ENCODE measurements around the gene CRYBG3.

The CRYBG3 gene

GRCh38 chr3:97815149-97815917 lies 6.5 kb upstream of the CRYBG3 start:
- H3K9ac ChIP-seq (ENCODE audit: insufficient read length, low read depth), result no peak overlapping the region
- no peaks in the 10 kb centered on the region for H3K36me3 ChIP-seq (ENCODE audit: insufficient read depth, insufficient read length, low read length)
- H3K4me1 ChIP-seq (ENCODE audit: insufficient read depth, insufficient read length), result no peaks in the 10 kb centered on the region
- no peaks in the 10 kb centered on the region for H3K9me3 ChIP-seq (ENCODE audit: insufficient read depth, low read length)
- no peak for DNase-seq (ENCODE audit: low read depth, low spot score)
- peaks cover 5% of the 10 kb centered on the region for H3K27me3 ChIP-seq (ENCODE audit: insufficient read depth, insufficient read length)
- H3K4me3 ChIP-seq (ENCODE audit: insufficient read length, low read depth), result no peak overlapping the region
- no peak for TF ChIP-seq YY1 (IDR thresholded peaks at IDR 0.05; ENCODE audit: insufficient read depth, insufficient read length)
- no peak for TF ChIP-seq ZNF274 (IDR thresholded peaks at IDR 0.05; ENCODE audit: low read depth, low read length)
- no peak for TF ChIP-seq SUZ12 (IDR thresholded peaks at IDR 0.05; ENCODE audit: extremely low read depth, insufficient read depth, insufficient read length)

GRCh38 chr3:97816811-97817210 lies 5.0 kb upstream of the CRYBG3 start:
- Histone ChIP-seq H3K4me1 (ENCODE audit: insufficient read depth, insufficient read length) (no peaks in the 10 kb centered on the region), H3K9me3 (ENCODE audit: insufficient read depth, low read length) (no peaks in the 10 kb centered on the region), H3K4me3 (ENCODE audit: insufficient read length, low read depth) (no peak overlapping the region), H3K9ac (ENCODE audit: insufficient read length, low read depth) (no peak overlapping the region), H3K36me3 (ENCODE audit: insufficient read depth, insufficient read length, low read length) (no peaks in the 10 kb centered on the region), H3K27me3 (ENCODE audit: insufficient read depth, insufficient read length) (peaks cover 19% of the 10 kb centered on the region)
- no peak for DNase-seq (ENCODE audit: low read depth, low spot score)
- TF ChIP-seq ZNF274 (IDR thresholded peaks at IDR 0.05; ENCODE audit: low read depth, low read length) (no peak), YY1 (IDR thresholded peaks at IDR 0.05; ENCODE audit: insufficient read depth, insufficient read length) (no peak), SUZ12 (IDR thresholded peaks at IDR 0.05; ENCODE audit: extremely low read depth, insufficient read depth, insufficient read length) (no peak)

GRCh38 chr3:97817965-97818364 lies 3.8 kb upstream of the CRYBG3 start:
- no peak for DNase-seq (ENCODE audit: low read depth, low spot score)
- Histone ChIP-seq H3K4me1 (ENCODE audit: insufficient read depth, insufficient read length) (no peaks in the 10 kb centered on the region), H3K27me3 (ENCODE audit: insufficient read depth, insufficient read length) (peaks cover 30% of the 10 kb centered on the region), H3K4me3 (ENCODE audit: insufficient read length, low read depth) (no peak overlapping the region), H3K9ac (ENCODE audit: insufficient read length, low read depth) (no peak overlapping the region), H3K36me3 (ENCODE audit: insufficient read depth, insufficient read length, low read length) (no peaks in the 10 kb centered on the region), H3K9me3 (ENCODE audit: insufficient read depth, low read length) (no peaks in the 10 kb centered on the region)
- no peak for TF ChIP-seq ZNF274 (IDR thresholded peaks at IDR 0.05; ENCODE audit: low read depth, low read length)
- TF ChIP-seq SUZ12 (IDR thresholded peaks at IDR 0.05; ENCODE audit: extremely low read depth, insufficient read depth, insufficient read length), result no peak
- TF ChIP-seq YY1 (IDR thresholded peaks at IDR 0.05; ENCODE audit: insufficient read depth, insufficient read length), result no peak

GRCh38 chr3:97820780-97821179 lies 1.0 kb upstream of the CRYBG3 start:
- TF ChIP-seq SUZ12 (IDR thresholded peaks at IDR 0.05; ENCODE audit: extremely low read depth, insufficient read depth, insufficient read length) (no peak), YY1 (IDR thresholded peaks at IDR 0.05; ENCODE audit: insufficient read depth, insufficient read length) (no peak), ZNF274 (IDR thresholded peaks at IDR 0.05; ENCODE audit: low read depth, low read length) (no peak)
- DNase-seq (ENCODE audit: low read depth, low spot score), result no peak
- Histone ChIP-seq H3K9ac (ENCODE audit: insufficient read length, low read depth) (no peak overlapping the region), H3K27me3 (ENCODE audit: insufficient read depth, insufficient read length) (peaks cover 39% of the 10 kb centered on the region), H3K36me3 (ENCODE audit: insufficient read depth, insufficient read length, low read length) (no peaks in the 10 kb centered on the region), H3K4me1 (ENCODE audit: insufficient read depth, insufficient read length) (peaks cover 2% of the 10 kb centered on the region), H3K9me3 (ENCODE audit: insufficient read depth, low read length) (no peaks in the 10 kb centered on the region), H3K4me3 (ENCODE audit: insufficient read length, low read depth) (no peak overlapping the region)

- peak overlapping the region; percentile 83 for H3K4me3 ChIP-seq (ENCODE audit: insufficient read length, low read depth)
- peak; percentile 43 for DNase-seq (ENCODE audit: low read depth, low spot score)
- H3K27me3 ChIP-seq (ENCODE audit: insufficient read depth, insufficient read length), result peaks cover 39% of the 10 kb centered on the region
- H3K9ac ChIP-seq (ENCODE audit: insufficient read length, low read depth), result peak overlapping the region; percentile 86
- TF ChIP-seq SUZ12 (IDR thresholded peaks at IDR 0.05; ENCODE audit: extremely low read depth, insufficient read depth, insufficient read length) (no peak), YY1 (IDR thresholded peaks at IDR 0.05; ENCODE audit: insufficient read depth, insufficient read length) (no peak), ZNF274 (IDR thresholded peaks at IDR 0.05; ENCODE audit: low read depth, low read length) (no peak)
- H3K36me3 ChIP-seq (ENCODE audit: insufficient read depth, insufficient read length, low read length), result no peaks in the 10 kb centered on the region
- peaks cover 2% of the 10 kb centered on the region for H3K4me1 ChIP-seq (ENCODE audit: insufficient read depth, insufficient read length)
- no peaks in the 10 kb centered on the region for H3K9me3 ChIP-seq (ENCODE audit: insufficient read depth, low read length)
Measured at GRCh38 chr3:97821287-97821773, 481 bp upstream of the CRYBG3 start.

GRCh38 chr3:97822359-97822775 lies 556 bp downstream of the CRYBG3 start:
- Histone ChIP-seq H3K9ac (ENCODE audit: insufficient read length, low read depth) (peak overlapping the region; percentile 86), H3K36me3 (ENCODE audit: insufficient read depth, insufficient read length, low read length) (no peaks in the 10 kb centered on the region), H3K9me3 (ENCODE audit: insufficient read depth, low read length) (no peaks in the 10 kb centered on the region), H3K4me3 (ENCODE audit: insufficient read length, low read depth) (peak overlapping the region; percentile 83), H3K4me1 (ENCODE audit: insufficient read depth, insufficient read length) (peaks cover 2% of the 10 kb centered on the region), H3K27me3 (ENCODE audit: insufficient read depth, insufficient read length) (peaks cover 39% of the 10 kb centered on the region)
- peak; percentile 6 for DNase-seq (ENCODE audit: low read depth, low spot score)
- TF ChIP-seq ZNF274 (IDR thresholded peaks at IDR 0.05; ENCODE audit: low read depth, low read length) (no peak), YY1 (IDR thresholded peaks at IDR 0.05; ENCODE audit: insufficient read depth, insufficient read length) (no peak), SUZ12 (IDR thresholded peaks at IDR 0.05; ENCODE audit: extremely low read depth, insufficient read depth, insufficient read length) (no peak)

Measured in NT2/D1 (cell line).